Measurements from ENCODE around the gene HRK.
"Not testable (repeated sequence)": the region's sequence is repeated elsewhere in the genome, so short reads cannot be mapped to it uniquely, and the experiment has no call there.

The HRK gene

GRCh38 chr12:116818341-116818856 lies 62.8 kb downstream of the HRK start:
- DNase-seq, result peak; percentile 4

DNA sequence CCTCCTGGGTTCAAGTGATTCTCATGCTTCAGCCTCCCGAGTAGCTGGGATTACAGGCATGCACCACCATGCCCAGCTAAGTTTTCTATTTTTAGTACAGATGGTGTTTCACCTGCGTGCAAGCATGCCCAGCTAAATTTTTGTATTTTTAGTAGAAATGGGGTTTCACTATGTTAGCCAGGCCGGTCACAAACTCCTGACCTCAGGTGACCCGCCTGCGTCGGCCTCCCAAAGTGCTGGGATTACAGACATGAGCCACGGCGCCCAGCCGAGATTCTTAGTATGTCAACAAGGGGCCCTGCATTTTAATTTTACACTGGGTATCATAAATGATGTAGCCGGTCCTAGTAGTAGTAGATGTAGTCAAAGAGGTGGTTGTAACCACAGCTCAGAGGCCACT lies 66.5 kb downstream of the HRK start:
- not testable (repeated sequence) for DNase-seq

DNA sequence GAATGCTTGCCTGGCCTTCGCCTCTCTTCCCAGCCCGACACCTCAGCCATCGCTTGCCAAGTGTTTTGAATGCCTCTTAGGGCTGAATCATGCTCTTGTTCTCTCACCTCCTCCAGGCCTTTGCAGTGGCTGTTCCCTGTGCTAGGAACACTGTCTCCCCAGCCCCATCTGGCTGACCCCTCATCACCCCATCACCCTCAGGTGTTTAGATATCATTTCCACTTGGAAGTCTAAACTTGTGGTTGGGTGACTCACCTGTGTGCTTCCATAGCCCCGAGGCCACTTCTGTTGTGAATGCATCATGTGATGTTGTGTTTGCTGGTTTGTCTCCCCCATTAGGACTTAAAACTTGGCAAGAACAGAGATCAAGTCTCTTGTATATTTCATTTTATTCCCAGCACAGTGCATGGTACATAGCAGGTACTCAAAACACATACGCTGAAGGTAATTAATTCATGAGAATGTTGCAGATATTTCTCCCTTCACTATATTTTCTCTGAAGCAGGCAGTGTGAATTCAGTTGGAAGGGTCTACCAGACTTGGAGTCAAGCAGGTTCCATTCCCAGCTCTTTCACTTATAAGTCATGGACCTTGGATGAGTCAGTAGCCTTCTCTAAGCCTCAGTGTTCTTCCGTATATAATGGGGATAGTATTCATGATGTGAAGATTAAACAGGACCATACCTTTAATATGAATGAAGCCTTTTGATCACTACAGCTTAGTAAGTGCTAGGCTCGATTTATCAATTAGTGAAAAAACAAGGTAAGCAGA lies 67.8 kb downstream of the HRK start:
- no peak for DNase-seq

DNA sequence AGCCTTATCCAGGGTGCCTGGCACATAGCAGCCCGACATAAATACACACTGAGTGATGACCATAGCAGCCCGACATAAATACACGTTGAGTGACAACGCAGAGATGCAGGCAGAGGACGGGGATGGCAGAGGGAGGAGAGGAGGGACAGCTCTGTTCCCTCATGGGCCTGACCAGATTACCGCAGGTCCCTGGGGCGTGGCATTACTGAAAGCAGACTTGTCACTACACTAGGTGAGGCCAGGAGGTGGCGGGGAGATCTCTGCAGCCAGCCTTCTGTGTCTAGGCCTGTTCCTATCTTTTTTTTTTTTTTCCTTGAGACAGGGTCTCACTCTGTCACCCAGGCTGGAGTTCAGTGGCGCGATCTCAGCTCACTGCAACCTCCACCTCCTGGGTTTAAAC lies 69.0 kb downstream of the HRK start:
- DNase-seq, result no peak

DNA sequence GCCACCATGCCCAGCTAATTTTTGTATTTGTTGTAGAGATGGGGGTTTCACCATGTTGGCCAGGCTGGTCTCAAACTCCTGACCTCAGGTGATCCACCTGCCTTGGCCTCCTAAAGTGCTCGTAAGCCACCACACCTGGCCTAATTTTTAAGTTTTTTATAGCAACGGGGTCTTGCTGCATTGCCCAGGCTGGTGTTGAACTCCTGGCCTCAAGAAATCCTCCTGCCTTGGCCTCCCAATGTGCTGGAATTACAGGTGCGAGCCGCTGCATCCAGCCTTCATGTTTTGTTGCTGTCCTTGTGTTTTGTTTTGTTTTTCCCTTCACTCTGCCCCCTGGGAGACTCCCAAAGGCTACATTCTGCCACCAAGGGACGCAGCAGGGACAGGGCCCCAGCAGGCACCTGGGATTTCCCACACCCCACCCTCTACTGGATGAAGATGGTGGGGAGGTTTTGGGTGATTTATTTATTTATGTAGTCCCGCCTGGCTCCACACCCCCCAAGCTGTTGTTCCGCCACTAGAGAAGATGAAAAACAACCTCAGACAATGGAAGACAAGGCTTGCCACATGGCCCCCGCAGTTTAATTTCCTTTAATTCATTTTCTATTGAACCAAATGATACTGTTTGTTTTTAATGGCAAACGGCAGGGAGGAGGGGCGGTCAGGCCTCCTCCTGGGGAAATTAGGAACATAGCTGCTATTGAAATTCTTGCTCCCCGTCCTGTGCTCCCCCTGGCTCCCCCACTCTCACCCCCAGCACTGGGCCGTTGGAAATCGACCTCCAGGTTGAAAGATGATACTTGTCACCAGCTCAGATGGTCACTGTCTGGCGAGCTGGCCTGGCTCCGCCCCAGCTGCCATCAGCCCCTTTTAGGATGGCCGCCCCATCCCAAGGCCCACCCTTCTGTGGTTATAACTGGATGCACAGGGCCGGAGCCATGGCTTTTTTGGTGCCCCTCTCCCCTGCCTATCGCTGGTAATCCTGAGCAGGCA lies 72.8 kb downstream of the HRK start:
- DNase-seq, result no peak

DNA sequence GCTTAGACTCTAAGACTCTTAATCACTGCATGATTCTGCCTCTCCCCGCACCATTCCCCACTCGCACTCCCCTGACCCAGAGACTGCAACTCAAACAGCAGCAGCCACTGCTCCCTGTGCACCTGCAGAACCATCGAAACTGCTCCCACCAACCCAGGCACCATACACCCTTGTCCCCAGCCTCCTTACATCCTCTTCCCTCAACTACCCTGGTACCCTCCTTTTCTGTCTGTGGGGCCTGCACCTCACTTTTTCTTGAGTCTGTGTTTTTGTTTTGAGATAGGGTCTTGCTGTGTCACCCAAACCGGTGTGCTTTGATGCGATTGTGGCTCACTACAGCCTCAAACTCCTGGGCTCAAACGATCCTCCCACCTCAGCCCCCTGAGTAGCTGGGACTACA lies 73.7 kb downstream of the HRK start:
- DNase-seq, result no peak

DNA sequence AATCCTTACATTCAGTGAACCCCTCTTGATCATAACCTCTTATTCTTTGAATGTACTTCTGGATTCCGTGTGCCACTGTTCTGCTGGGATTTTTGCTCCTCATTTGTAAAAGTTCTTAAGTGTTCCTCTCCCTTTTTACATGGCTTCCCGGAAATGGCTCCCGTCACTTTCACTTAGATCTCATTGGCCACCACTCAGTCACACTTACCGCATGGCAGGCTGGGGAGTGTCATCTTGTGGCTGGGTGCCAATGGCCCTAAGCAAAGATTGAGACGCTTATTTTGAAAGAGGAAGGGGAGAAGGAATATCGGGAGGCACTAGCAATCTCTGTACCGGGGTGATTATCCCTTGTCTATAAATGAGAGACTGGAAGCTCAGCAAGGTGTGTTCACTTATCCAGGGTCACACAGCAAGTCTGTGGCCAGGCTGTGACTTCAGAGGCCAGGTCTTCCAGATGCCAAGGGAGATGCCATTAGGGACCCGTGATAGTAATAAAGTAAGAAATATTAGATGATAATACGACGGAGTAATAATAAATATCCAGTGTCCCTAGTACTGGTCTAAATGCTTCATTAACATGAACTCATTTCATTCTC lies 74.3 kb downstream of the HRK start:
- no peak for DNase-seq

Data from CD4-positive, alpha-beta T cell treated with Interleukin-4 for 4 hours (primary cell).